Lower lobe of right lung (tissue), 2 donors: ENCODE measurements around the gene AMDHD1. TPM values are rescaled to one million over a fixed set of nuclear protein-coding genes. Genes with fewer than 3 reads are reported as not detected.

Experiments
- ATAC-seq, 2 donors: fragments of 200-7000 bp; cut with Tn5 transposase; one replicate each; pipeline ENCODE4 v1.9.1; 2020 to 2022; ENCODE audit warnings: mild to moderate bottlenecking in 2 of 2, moderate library complexity in 2 of 2
- DNase-seq: peaks from one replicate; pipeline ENCODE4 v3.0.0-alpha.2; 2020
- H3K27ac ChIP-seq: fragments of 200-600 bp; one replicate; pipeline ENCODE4 v1.8.0; 2022
- H3K27me3 ChIP-seq: fragments of 200-600 bp; one replicate; pipeline ENCODE4 v1.8.0; 2022; ENCODE audit warnings: low read depth
- H3K36me3 ChIP-seq: fragments of 200-600 bp; one replicate; pipeline ENCODE4 v1.8.0; 2022; ENCODE audit warnings: mild to moderate bottlenecking
- H3K4me1 ChIP-seq: fragments of 200-600 bp; one replicate; pipeline ENCODE4 v1.8.0; 2022
- H3K4me3 ChIP-seq: fragments of 200-600 bp; one replicate; pipeline ENCODE4 v1.8.0; 2022; ENCODE audit warnings: mild to moderate bottlenecking
- H3K9me3 ChIP-seq: fragments of 200-600 bp; one replicate; pipeline ENCODE4 v1.8.0; 2022
- intact Hi-C: fragments of 100-400 bp; cut with DNase I; formaldehyde crosslinking; loops from one replicate; pipeline ENCODE4 v1.11.0; 2022
- total RNA-seq: library from RNA; stranded (reverse); fragmentation: NEBNext Ultra II Directional; extraction: Animal tissue kit (Norgen Biotek cat#: 25700); gene quantifications from one replicate; pipeline ENCODE4 v1.2.1, GENCODE V29; 2021
- TF ChIP-seq, protein P1 (sequence below): fragments of 200-600 bp; IDR thresholded peaks from one replicate; pipeline ENCODE4 v1.8.0; 2022; ENCODE audit warnings: antibody characterized with exemption, mild to moderate bottlenecking
- donor health status: DM: no; HTN: yes; CAD: no; lungs with severe emphysema.

AMDHD1 gene
- total RNA-seq, 1 donor from 2014 or later: 1.8 TPM

DNA sequence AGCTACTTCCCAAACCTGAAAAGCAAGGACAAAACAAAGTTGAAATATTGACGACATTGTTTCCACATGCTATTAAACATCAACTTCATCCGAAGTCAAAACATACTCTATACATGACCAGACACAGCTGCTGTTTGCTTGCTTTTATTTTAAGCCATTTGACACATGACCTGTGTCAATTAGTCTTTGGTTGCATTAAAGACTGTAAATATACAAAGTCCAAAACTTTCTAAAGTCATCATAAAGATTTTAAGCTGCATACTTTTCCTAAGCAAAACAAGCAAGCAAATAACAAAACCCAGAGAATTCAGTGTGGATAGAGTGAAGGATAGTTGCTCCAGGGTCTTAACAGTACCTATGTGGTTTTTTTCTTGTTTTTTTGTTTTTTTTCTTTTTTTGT, 31.2 kb downstream of the AMDHD1 start:
- Histone ChIP-seq H3K4me3 (no peak overlapping the region), H3K4me1 (no peaks in the 10 kb centered on the region), H3K36me3 (no peaks in the 10 kb centered on the region), H3K9me3 (no peaks in the 10 kb centered on the region), H3K27ac (no peak overlapping the region), H3K27me3 (no peaks in the 10 kb centered on the region)
- TF ChIP-seq, protein P1, sequence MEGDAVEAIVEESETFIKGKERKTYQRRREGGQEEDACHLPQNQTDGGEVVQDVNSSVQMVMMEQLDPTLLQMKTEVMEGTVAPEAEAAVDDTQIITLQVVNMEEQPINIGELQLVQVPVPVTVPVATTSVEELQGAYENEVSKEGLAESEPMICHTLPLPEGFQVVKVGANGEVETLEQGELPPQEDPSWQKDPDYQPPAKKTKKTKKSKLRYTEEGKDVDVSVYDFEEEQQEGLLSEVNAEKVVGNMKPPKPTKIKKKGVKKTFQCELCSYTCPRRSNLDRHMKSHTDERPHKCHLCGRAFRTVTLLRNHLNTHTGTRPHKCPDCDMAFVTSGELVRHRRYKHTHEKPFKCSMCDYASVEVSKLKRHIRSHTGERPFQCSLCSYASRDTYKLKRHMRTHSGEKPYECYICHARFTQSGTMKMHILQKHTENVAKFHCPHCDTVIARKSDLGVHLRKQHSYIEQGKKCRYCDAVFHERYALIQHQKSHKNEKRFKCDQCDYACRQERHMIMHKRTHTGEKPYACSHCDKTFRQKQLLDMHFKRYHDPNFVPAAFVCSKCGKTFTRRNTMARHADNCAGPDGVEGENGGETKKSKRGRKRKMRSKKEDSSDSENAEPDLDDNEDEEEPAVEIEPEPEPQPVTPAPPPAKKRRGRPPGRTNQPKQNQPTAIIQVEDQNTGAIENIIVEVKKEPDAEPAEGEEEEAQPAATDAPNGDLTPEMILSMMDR: no peak
- ATAC-seq: no peak
- intact Hi-C loops: no loop called here
- DNase-seq: no peak

DNA sequence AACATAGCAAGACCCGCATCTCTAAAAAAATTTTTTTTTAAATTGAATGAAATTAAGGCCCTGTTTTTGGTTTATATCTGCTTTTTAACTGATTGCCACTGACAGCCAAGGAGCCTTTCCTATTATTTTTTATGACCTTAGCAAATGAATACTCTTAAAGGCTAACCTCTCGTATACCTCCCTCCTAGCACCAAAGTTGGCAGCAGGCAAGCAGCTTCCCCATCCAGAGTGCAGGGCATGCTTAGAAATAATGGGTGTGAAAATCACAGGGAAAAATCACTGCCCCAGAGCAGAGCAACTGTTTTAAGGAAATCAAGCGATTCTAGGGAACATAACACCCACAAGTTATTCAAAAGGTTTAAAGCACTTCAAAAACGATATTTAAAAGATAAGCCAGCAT, 32.4 kb downstream of the AMDHD1 start:
- ATAC-seq (no peak), DNase-seq (no peak)
- no peaks in the 10 kb centered on the region for H3K27me3 ChIP-seq
- H3K36me3 ChIP-seq: no peaks in the 10 kb centered on the region
- no peaks in the 10 kb centered on the region for H3K4me1 ChIP-seq
- no peaks in the 10 kb centered on the region for H3K9me3 ChIP-seq
- TF ChIP-seq, protein P1: no peak
- intact Hi-C loops: no loop called here
- H3K4me3 ChIP-seq: no peak overlapping the region
- no peak overlapping the region for H3K27ac ChIP-seq

DNA sequence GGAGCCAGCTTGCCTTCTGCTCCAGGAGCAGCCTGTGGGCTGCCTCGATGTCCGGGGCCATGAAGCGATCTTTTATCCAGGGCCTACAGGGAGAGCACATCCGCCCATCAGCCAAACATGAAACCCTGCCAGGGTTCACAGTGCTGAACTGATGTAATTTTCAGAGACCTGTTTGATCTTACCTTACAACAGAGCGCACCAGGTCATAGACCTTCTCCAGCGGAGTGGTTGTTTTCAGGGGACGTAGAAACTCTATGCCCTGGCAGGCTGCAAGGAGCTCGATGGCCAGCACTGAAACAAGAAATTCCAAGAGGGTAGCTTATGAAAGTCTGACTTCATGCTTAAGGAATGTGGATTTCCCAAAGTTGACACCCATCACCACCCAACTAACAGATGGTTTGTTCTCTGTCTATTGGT, 33.3 kb downstream of the AMDHD1 start:
- no peak overlapping the region for H3K27ac ChIP-seq
- intact Hi-C loops: no loop called here
- no peaks in the 10 kb centered on the region for H3K36me3 ChIP-seq
- H3K9me3 ChIP-seq: no peaks in the 10 kb centered on the region
- no peak for DNase-seq
- no peak for ATAC-seq
- TF ChIP-seq, protein P1: no peak
- no peaks in the 10 kb centered on the region for H3K4me1 ChIP-seq
- H3K4me3 ChIP-seq: no peak overlapping the region
- H3K27me3 ChIP-seq: no peaks in the 10 kb centered on the region

DNA sequence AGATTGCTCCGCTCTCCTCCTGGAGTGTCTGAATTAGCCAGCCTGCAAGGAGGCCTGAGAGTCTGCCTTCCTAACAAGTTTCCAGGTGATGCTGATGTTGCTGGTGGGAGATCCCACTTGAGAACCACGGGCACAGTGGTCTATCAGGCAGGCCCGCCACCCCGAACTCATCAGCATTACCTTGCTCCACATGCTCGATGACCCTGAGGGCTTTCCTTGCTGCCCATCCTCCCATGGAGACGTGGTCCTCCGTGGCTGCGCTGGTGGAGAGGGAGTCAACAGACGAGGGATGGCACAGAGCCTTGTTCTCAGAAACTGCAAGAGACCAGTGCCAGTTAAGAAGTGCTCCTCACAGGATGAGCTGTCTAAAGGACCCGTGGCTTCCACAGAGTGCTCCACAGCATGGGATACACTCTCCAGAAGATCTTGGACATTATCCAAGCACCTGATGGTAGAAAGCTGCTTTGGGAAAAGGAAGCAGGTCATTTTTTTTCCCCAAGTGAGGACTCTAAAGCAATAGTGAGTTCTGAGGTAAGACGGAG, 34.7 kb downstream of the AMDHD1 start:
- Histone ChIP-seq H3K27me3 (no peaks in the 10 kb centered on the region), H3K4me3 (no peak overlapping the region), H3K27ac (no peak overlapping the region), H3K36me3 (no peaks in the 10 kb centered on the region), H3K9me3 (no peaks in the 10 kb centered on the region), H3K4me1 (no peaks in the 10 kb centered on the region)
- DNase-seq (no peak), ATAC-seq (no peak)
- intact Hi-C loops: no loop called here
- TF ChIP-seq, protein P1: no peak

DNA sequence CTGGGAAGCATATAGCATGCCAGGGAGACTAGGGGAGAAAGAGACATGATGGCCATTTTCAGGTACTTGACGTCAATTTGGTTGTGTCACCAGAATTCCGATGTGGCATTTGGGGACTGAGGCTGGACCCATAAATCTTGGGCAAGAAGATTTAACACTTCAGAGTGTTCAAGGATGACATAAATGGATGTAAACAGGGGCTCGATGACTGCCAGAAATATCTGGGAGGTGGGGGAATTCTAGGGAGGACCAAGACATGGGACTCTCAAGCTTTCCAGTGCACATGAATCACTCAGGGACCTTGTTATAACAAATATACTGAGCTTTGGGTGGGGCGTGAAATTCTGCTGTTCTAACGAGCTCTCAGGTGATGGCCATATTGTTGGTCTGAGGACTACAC, 35.2 kb downstream of the AMDHD1 start:
- Histone ChIP-seq H3K4me3 (no peak overlapping the region), H3K9me3 (no peaks in the 10 kb centered on the region), H3K27ac (no peak overlapping the region), H3K27me3 (no peaks in the 10 kb centered on the region), H3K36me3 (no peaks in the 10 kb centered on the region), H3K4me1 (no peaks in the 10 kb centered on the region)
- TF ChIP-seq, protein P1: no peak
- DNase-seq (no peak), ATAC-seq (no peak)
- intact Hi-C loops: no loop called here

DNA sequence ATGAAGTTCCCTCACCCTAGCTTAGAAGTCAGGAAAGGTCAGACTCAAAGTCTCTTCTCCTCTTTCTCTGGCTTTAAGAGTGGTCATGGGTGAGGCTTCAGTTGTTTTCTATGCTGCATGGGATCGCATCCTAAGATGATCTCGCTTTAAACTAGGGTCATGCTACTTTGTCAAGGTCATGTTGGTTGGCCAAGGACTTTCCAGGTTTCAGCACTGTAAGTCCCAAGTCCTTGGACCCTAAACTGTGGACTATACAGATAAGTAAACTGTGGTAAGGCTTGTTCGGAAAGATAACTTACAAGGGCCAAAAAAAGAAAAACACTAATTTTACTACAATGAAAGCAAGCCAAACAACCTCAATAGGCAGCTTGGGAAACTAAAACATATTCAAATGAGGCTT, 35.6 kb downstream of the AMDHD1 start:
- ATAC-seq (no peak), DNase-seq (no peak)
- no peaks in the 10 kb centered on the region for H3K9me3 ChIP-seq
- H3K27ac ChIP-seq: no peak overlapping the region
- no peaks in the 10 kb centered on the region for H3K36me3 ChIP-seq
- intact Hi-C loops: no loop called here
- no peaks in the 10 kb centered on the region for H3K4me1 ChIP-seq
- H3K27me3 ChIP-seq: no peaks in the 10 kb centered on the region
- TF ChIP-seq, protein P1: no peak
- no peak overlapping the region for H3K4me3 ChIP-seq
